ENCODE measurements around the gene LRRK1.

DNA sequence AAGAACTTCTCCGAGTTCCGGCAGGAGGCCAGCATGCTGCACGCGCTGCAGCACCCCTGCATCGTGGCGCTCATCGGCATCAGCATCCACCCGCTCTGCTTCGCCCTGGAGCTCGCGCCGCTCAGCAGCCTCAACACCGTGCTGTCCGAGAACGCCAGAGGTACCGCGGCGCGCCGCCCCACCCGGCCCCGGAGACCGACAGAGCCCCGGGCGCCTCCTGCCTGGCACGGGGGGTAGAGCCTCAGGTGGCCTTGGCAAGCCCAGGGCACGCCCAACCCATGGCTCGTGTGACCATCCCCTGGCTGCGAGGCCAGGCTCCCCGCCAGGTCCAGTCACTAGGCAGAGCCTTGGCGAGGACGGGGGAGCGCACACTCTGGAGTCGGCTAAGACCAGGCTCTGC lies 134.1 kb downstream of the LRRK1 start:
- TF ChIP-seq, protein P1, sequence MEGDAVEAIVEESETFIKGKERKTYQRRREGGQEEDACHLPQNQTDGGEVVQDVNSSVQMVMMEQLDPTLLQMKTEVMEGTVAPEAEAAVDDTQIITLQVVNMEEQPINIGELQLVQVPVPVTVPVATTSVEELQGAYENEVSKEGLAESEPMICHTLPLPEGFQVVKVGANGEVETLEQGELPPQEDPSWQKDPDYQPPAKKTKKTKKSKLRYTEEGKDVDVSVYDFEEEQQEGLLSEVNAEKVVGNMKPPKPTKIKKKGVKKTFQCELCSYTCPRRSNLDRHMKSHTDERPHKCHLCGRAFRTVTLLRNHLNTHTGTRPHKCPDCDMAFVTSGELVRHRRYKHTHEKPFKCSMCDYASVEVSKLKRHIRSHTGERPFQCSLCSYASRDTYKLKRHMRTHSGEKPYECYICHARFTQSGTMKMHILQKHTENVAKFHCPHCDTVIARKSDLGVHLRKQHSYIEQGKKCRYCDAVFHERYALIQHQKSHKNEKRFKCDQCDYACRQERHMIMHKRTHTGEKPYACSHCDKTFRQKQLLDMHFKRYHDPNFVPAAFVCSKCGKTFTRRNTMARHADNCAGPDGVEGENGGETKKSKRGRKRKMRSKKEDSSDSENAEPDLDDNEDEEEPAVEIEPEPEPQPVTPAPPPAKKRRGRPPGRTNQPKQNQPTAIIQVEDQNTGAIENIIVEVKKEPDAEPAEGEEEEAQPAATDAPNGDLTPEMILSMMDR (conservative IDR thresholded peaks at IDR 0.05; ENCODE audit: low read depth, low read length), result no peak
- TF ChIP-seq EZH2 (IDR thresholded peaks at IDR 0.05; ENCODE audit: low read length, unreplicated experiment), result no peak
